ENCODE measurements around the gene MGAT5.

DNA sequence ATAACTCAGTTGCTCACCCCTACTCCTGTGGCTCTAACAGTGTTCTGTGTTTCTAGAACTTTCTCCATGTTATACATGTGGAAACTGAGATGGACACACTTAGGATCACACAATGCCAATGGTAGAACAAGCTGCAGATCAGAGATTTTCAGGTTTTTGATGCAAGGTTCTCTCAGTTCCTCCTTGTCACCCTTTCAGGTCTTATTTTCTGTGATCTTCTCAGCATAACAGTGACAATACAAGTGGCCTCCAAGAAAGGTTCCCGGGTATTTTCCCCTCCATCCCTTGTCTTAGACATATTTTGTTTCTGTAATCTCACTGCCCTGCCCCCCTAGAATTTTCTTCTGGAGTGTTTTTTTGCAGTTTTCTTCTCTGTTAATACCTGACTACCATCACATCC is 6.2 kb upstream of the MGAT5 start:
- no peak for TF ChIP-seq POLR2A (IDR thresholded peaks at IDR 0.05; ENCODE audit: low read depth)
- TF ChIP-seq, protein P1, sequence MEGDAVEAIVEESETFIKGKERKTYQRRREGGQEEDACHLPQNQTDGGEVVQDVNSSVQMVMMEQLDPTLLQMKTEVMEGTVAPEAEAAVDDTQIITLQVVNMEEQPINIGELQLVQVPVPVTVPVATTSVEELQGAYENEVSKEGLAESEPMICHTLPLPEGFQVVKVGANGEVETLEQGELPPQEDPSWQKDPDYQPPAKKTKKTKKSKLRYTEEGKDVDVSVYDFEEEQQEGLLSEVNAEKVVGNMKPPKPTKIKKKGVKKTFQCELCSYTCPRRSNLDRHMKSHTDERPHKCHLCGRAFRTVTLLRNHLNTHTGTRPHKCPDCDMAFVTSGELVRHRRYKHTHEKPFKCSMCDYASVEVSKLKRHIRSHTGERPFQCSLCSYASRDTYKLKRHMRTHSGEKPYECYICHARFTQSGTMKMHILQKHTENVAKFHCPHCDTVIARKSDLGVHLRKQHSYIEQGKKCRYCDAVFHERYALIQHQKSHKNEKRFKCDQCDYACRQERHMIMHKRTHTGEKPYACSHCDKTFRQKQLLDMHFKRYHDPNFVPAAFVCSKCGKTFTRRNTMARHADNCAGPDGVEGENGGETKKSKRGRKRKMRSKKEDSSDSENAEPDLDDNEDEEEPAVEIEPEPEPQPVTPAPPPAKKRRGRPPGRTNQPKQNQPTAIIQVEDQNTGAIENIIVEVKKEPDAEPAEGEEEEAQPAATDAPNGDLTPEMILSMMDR (IDR thresholded peaks at IDR 0.05) = no peak
